PC-3 (cell line): ENCODE data around the gene CARS1. TPM values are rescaled to one million over a fixed set of nuclear protein-coding genes. Genes with fewer than 3 reads are reported as not detected.

Experiments
- ATAC-seq: fragments of 200-7000 bp; cut with Tn5 transposase; 2 replicates; pipeline ENCODE4 v1.9.1; 2020; ENCODE audit warnings: mild to moderate bottlenecking, moderate library complexity
- BruUV-seq: library from RNA; stranded (reverse); fragments of 400-500 nt; replicated peaks from 2 replicates; lab custom pipeline; 2021; lab: Mats Ljungman, UMichigan
- CTCF ChIA-PET: fragments of 300-600 bp; sonication (Branson Sonifier 250); formaldehyde crosslinking; loops from one replicate; lab custom pipeline; 2022; ENCODE audit warnings: antibody characterized with exemption; lab: Charles Lee
- POLR2A ChIA-PET: fragments of 300-600 bp; sonication (Branson Sonifier 250); formaldehyde crosslinking; loops from one replicate; lab custom pipeline; 2022; ENCODE audit warnings: antibody characterized with exemption; ENCODE audit not compliant: unreplicated experiment; lab: Charles Lee
- DNase-seq: peaks from one replicate; pipeline ENCODE4 v3.0.0-alpha.2; 2015
- H2AFZ ChIP-seq: fragments of 300-600 bp; sonication (generic); 2 replicates; pipeline ENCODE4 v1.6.0; 2016; ENCODE audit warnings: antibody characterized with exemption, low read length
- H3F3A ChIP-seq: fragments of 300-600 bp; sonication (generic); one replicate; pipeline ENCODE4 v1.6.0; 2017; ENCODE audit warnings: antibody characterized with exemption, low read length, control low read depth, mild to moderate bottlenecking; ENCODE audit not compliant: unreplicated experiment
- H3K27ac ChIP-seq: fragments of 300-600 bp; sonication (generic); 2 replicates; pipeline ENCODE4 v1.5.1; 2016; ENCODE audit warnings: mild to moderate bottlenecking, low read length
- H3K27me3 ChIP-seq: fragments of 300-600 bp; sonication (generic); 2 replicates; pipeline ENCODE4 v1.6.1; 2016; ENCODE audit warnings: low read length, mixed read lengths
- H3K36me3 ChIP-seq: fragments of 300-600 bp; sonication (generic); 2 replicates; pipeline ENCODE4 v1.6.1; 2016; ENCODE audit warnings: low read depth, mixed run types, low read length, mixed read lengths
- H3K4me1 ChIP-seq: fragments of 300-600 bp; sonication (generic); 2 replicates; pipeline ENCODE4 v1.5.1; 2016; ENCODE audit warnings: low read length; ENCODE audit not compliant: insufficient read depth
- H3K4me2 ChIP-seq: fragments of 300-600 bp; sonication (generic); 2 replicates; pipeline ENCODE4 v1.6.0; 2016; ENCODE audit warnings: low read length
- H3K4me3 ChIP-seq: fragments of 300-600 bp; sonication (generic); 2 replicates; pipeline ENCODE4 v1.5.1; 2016; ENCODE audit warnings: mild to moderate bottlenecking, low read length, mixed read lengths
- H3K79me2 ChIP-seq: fragments of 300-600 bp; sonication (generic); 2 replicates; pipeline ENCODE4 v1.6.1; 2017; ENCODE audit warnings: low read length, mixed read lengths
- H3K9ac ChIP-seq: fragments of 300-600 bp; sonication (generic); 2 replicates; pipeline ENCODE4 v1.6.0; 2016; ENCODE audit warnings: mild to moderate bottlenecking, low read length
- H3K9me2 ChIP-seq: fragments of 300-600 bp; sonication (generic); replicated peaks from 2 replicates; pipeline ENCODE4 v1.6.1; 2016; ENCODE audit warnings: mixed run types, low read length, mixed read lengths
- H3K9me3 ChIP-seq: fragments of 300-600 bp; sonication (generic); 2 replicates; pipeline ENCODE4 v1.6.1; 2016; ENCODE audit warnings: low read length, mixed read lengths
- H4K20me1 ChIP-seq: fragments of 300-600 bp; sonication (generic); 2 replicates; pipeline ENCODE4 v1.6.1; 2016; ENCODE audit warnings: low read length, mixed read lengths
- EZH2 ChIP-seq: fragments of 300-600 bp; sonication (generic); IDR thresholded peaks from one replicate; pipeline ENCODE4 v1.6.1; 2017; ENCODE audit warnings: antibody characterized with exemption, mild to moderate bottlenecking, low read length; ENCODE audit not compliant: unreplicated experiment
- EZH2phosphoT487 ChIP-seq: fragments of 300-600 bp; sonication (generic); IDR thresholded peaks from 2 replicates; pipeline ENCODE4 v1.6.1; 2018; ENCODE audit warnings: mild to moderate bottlenecking, antibody characterized with exemption, low read length, borderline replicate concordance
- intact Hi-C: fragments of 100-400 bp; cut with micrococcal nuclease; formaldehyde crosslinking; loops from 2 replicates; pipeline ENCODE4 v1.9.0; 2023
- total RNA-seq: library from RNA; depleted of rRNA; stranded (reverse); fragments of >200 nt; gene quantifications from 2 replicates; pipeline ENCODE4 v1.2.3, GENCODE V29; 2014
- TF ChIP-seq, protein P1 (sequence below): fragments of 300-600 bp; sonication (generic); conservative IDR thresholded peaks from 2 replicates; pipeline ENCODE4 v1.5.1; 2017; ENCODE audit warnings: antibody characterized with exemption, low read depth, mild to moderate bottlenecking, low read length

Gene CARS1
- total RNA-seq, 1 experiment from 2014 or later, result 39.7 TPM

DNA sequence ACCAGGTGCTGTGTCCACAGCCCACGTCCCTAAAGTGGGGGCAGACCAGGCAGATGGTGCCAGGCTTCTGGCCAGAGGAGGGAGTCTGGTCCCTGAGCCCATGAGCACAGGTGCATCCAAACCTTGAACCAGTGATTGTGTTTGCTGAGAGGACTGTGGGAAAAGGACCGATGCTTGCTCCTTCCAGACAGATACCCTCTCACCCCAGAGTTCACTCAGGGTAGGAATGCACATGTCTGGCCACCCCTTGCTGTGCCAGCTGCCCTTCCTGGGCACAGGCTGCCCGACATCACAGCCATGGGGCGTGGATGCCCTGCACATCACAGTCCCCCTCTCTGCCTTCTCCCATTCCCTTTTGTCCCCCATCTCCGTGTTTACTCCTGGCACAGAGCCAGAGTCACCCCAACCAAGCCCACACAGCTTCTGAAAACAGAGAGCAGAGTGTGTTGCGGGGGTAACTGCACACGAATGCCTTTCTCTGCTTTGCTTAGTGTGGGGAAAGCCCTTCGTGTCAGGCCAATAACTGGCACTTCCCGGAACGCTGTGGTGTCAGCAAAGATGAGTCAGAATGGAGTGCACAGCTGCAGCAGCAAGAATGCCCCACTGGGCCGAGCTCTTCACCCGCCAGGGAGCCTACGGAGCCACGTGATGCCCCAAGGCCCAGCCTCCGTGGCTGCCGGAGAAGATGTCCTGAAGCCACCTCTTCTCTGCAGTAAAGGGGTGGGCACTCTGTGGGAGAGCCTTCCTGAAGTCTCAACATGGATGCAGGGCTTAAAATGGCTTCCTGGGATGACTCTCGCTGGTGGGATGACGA is 7.6 kb downstream of the CARS1 start:
- ATAC-seq, result peak; percentile 98
- Histone ChIP-seq H4K20me1 (peaks cover 6% of the 10 kb centered on the region), H3K4me1 (peaks cover 15% of the 10 kb centered on the region), H3K27ac (peak overlapping the region; percentile 67), H3K4me2 (peak overlapping the region; percentile 76), H3K9me2 (no peaks in the 10 kb centered on the region), H3K27me3 (no peaks in the 10 kb centered on the region), H3K9ac (peak overlapping the region; percentile 31; the same call in 1 of the 2 replicates), H3F3A (no peaks in the 10 kb centered on the region), H3K4me3 (peak overlapping the region; percentile 24; the same call in 1 of the 2 replicates), H2AFZ (no peak overlapping the region), H3K9me3 (no peaks in the 10 kb centered on the region), H3K79me2 (peaks cover 89% of the 10 kb centered on the region), H3K36me3 (no peaks in the 10 kb centered on the region; the same call in 1 of the 2 replicates)
- ChIA-PET CTCF (interaction anchor here (0.6 to 1.8 kb wide), 5 partner anchors 9 to 74 kb away, joined by 3 to 13 read pairs (median 7); no protein-coding TSS in a partner anchor), POLR2A (no interaction called here)
- intact Hi-C loops, result loop anchor here (1.0 kb wide), 1 partner anchor 9 kb away; no protein-coding TSS in a partner anchor
- BruUV-seq, result no TSS peak
- DNase-seq, result peak; percentile 86
- TF ChIP-seq, protein P1, sequence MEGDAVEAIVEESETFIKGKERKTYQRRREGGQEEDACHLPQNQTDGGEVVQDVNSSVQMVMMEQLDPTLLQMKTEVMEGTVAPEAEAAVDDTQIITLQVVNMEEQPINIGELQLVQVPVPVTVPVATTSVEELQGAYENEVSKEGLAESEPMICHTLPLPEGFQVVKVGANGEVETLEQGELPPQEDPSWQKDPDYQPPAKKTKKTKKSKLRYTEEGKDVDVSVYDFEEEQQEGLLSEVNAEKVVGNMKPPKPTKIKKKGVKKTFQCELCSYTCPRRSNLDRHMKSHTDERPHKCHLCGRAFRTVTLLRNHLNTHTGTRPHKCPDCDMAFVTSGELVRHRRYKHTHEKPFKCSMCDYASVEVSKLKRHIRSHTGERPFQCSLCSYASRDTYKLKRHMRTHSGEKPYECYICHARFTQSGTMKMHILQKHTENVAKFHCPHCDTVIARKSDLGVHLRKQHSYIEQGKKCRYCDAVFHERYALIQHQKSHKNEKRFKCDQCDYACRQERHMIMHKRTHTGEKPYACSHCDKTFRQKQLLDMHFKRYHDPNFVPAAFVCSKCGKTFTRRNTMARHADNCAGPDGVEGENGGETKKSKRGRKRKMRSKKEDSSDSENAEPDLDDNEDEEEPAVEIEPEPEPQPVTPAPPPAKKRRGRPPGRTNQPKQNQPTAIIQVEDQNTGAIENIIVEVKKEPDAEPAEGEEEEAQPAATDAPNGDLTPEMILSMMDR, result peak; percentile 39
- no peak for TF ChIP-seq EZH2

DNA sequence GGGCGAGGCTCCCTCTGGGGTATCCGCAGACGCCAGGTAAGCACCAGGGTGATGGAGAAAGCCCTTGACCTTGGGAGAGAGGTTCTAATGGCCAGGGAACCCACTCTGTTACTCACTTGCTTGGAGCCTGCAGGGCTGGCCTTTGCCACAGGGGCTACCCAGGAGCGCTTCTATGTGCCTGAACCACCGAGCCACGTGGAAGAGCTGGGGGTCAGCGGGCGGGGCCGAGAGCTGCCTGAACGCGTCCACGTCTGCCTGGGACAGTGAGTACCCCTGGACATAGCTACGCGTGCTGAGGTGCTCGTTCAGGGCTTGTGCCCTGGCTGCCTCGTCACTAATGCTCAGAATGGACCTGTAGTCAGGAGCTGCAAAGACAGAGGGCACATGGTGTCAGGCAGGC is 9.6 kb downstream of the CARS1 start:
- Histone ChIP-seq H3K79me2 (peaks cover 90% of the 10 kb centered on the region), H3K27me3 (no peaks in the 10 kb centered on the region), H2AFZ (no peak overlapping the region), H3K9me3 (no peaks in the 10 kb centered on the region), H3F3A (no peaks in the 10 kb centered on the region), H3K36me3 (no peaks in the 10 kb centered on the region; the same call in 1 of the 2 replicates), H3K4me3 (no peak overlapping the region), H3K4me2 (no peak overlapping the region), H3K27ac (no peak overlapping the region), H3K9me2 (no peaks in the 10 kb centered on the region), H3K4me1 (peaks cover 15% of the 10 kb centered on the region), H3K9ac (no peak overlapping the region), H4K20me1 (peaks cover 6% of the 10 kb centered on the region)
- ATAC-seq (no peak), DNase-seq (no peak)
- ChIA-PET CTCF (no interaction called here), POLR2A (no interaction called here)
- no peak for TF ChIP-seq EZH2
- TF ChIP-seq EZH2phosphoT487, result no peak
- TF ChIP-seq, protein P1, result no peak
- no TSS peak for BruUV-seq
- intact Hi-C loops, result no loop called here

DNA sequence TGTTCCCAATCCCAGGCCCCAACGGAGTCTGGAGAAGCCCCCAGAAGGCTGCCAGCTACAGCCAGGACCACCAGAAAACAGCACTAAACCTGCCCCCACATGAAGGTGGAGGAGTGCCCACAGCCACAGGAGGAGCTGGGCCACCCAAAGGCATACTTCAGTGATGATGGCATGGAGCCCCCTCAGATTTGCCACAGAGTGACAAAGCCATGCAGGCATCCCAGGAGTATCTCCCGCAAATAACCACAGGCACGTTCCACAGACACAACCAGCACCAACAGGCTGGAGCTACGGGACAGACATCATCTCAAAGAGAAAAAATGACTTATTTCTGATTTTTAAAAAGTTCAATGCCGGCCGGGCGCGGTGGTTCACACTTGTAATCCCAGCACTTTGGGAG is 10.6 kb downstream of the CARS1 start:
- H2AFZ ChIP-seq, result no peak overlapping the region
- no peak overlapping the region for H3K4me2 ChIP-seq
- H4K20me1 ChIP-seq, result peaks cover 6% of the 10 kb centered on the region
- no peaks in the 10 kb centered on the region for H3K9me2 ChIP-seq
- H3F3A ChIP-seq, result no peaks in the 10 kb centered on the region
- DNase-seq, result no peak
- no peak overlapping the region for H3K27ac ChIP-seq
- no peak overlapping the region for H3K9ac ChIP-seq
- H3K27me3 ChIP-seq, result no peaks in the 10 kb centered on the region
- no TSS peak for BruUV-seq
- peaks cover 81% of the 10 kb centered on the region for H3K79me2 ChIP-seq
- POLR2A ChIA-PET, result no interaction called here
- TF ChIP-seq EZH2phosphoT487 (no peak), EZH2 (no peak)
- TF ChIP-seq, protein P1, result no peak
- intact Hi-C loops, result no loop called here
- H3K36me3 ChIP-seq, result peaks cover 3% of the 10 kb centered on the region; the same call in 1 of the 2 replicates
- no peak for ATAC-seq
- H3K4me1 ChIP-seq, result peaks cover 15% of the 10 kb centered on the region
- CTCF ChIA-PET, result no interaction called here
- H3K9me3 ChIP-seq, result no peaks in the 10 kb centered on the region
- H3K4me3 ChIP-seq, result no peak overlapping the region
